GM18499 (cell line): ENCODE measurements around the gene ATG4B.
A peak's percentile ranks its signal among the peaks of the same experiment; 100 is the strongest.

ENCODE experiments used
- ATAC-seq: cut with Tn5 transposase; IDR thresholded peaks from one replicate; pipeline ENCODE4 v1.9.1; 2021; ENCODE audit warnings: moderate number of reproducible peaks; ENCODE audit not compliant: insufficient read depth, unreplicated experiment

The ATG4B gene

GRCh38 chr2:241680827-241681599 is 43.5 kb downstream of the ATG4B start:
- ATAC-seq = no peak

GRCh38 chr2:241686324-241686649 is 48.8 kb downstream of the ATG4B start:
- ATAC-seq = no peak

- ATAC-seq = peak; percentile 75
Measured at GRCh38 chr2:241686650-241687425, 49.3 kb downstream of the ATG4B start, which contains the start of gene DTYMK. DTYMK (minus strand) TSS chr2:241686815; CDS start chr2:241686783, 32 bp downstream.

DNA sequence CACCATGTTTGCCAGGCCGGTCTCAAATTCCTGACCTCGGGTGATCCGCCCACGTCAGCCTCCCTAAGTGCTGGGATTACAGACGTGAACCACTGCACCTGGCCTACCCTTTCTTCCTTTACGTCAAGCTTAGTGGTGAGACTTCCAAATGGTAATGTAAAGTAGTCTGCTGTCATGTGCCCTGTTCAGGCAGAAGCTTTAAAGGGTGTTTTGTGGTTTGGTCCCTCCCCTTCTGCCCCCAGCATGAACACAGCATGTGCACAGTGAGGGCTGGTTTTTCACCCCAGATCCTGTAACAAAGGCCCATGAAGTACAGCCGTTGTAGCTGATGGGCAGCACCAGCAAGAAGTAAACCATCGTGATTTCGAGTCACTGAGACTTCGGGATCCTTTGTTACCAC is 51.8 kb downstream of the ATG4B start:
- ATAC-seq = no peak

DNA sequence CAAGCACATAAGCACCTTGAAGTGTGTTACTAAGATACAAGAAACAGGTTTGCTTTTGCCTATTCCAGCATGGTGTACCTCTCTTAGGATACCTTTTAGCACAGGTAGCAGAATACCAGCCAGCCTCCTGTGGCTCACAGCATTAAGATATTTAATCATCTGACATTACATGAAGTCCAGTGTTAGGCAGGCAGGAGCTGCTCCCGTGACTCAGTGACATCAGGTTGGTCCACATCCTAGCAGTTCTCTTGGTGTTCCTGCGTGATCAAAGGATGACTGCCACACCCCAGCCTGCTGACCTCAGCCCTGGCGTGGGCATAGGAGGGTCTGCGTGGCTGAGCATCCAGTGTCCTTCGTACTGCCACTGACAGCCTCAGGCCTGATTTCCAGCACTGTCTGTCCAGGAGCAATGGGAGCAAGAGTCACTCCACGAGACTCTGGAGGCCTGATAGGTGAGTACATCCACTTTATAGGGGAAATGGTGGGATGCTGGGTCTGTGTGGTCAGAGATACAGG is 52.8 kb downstream of the ATG4B start:
- no peak for ATAC-seq

DNA sequence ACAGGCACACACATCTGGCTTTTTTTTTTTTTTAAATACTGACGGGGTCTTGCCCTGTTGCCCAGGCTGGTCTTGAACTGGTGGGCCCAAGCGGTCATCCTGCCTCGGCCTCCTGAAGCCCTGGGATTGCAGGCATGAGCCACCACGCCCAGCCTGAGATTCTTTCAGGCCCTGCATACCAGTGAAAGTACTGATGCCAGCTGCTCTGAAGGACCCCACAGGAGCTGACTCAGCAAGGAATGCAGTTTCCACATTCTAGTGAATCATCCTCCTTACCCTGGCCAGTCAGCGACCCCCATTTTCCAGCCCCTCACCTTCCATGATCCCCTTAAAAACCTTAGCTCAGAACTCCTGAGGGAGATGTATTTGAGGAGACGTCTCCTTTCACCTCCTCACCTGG is 55.0 kb downstream of the ATG4B start:
- no peak for ATAC-seq

DNA sequence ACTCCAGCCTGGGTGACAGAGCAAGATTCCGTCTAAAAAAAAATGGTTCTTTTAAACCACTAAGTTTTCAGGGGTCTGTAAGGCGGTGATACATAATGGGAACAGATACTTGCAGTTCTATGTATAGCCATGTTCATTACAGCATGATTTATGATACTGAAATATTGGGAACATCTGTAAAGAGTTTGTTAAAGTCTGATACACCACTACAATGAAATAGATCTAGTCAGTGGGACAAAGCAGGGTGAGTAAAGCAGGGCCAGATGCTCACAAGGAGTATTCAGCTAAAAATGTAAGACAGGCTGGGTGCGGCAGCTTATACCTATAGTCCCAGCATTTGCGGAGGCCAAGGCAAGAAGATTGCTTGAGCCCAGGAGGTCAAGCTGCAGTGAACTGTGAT is 58.2 kb downstream of the ATG4B start:
- no peak for ATAC-seq

DNA sequence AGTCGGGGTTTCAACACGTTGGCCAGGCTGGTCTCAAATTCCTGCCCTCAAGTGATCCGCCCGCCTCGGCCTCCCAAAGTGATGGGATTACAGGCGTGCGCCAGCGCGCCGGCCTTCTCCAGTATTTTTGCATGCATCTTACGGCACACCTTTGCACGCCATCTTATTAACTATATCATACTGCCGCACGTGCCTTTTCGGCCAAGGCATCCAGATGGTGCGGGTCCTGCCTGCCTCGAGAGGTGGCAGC is 63.6 kb downstream of the ATG4B start:
- ATAC-seq = no peak

DNA sequence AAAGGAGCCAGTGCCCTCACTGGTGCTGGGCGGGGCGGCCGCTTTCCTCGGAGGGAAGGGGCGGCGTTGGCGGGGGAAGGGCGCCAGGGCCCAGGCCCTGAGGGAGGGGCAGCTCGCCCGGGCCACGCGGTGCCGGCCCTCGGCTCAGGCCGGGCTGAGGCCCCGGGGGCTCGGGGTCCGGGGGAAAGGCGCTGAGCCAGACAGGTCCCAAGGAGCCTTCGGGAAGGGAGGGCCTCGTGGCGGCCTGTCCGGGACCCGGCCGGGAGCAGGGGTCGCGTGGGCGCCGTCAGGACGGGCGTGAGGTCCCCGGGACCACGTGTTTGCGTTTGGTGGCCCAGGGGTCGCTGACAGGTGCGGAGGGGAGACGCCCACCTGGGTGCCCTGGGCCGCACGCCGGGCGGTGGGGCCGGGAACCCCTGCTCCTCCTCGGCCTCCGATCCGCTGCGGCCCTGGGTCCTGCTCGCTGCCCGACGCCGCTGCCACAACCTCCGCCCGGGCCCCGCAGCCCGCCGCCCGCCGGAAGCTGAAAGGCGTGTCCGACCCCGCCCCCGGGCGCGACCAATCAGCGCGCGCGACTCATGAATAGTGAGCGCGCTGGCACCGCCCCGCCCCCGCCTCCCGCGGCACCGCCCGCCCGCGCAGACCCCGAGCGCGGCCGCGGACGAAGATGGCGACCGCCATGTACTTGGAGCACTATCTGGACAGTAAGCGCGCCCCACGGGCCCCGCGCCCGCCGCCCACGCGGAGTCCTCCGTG is 64.1 kb downstream of the ATG4B start, which contains the start of gene ING5:
ING5 (plus strand) TSS at position 641 of the 756 bp plus-strand sequence; CDS start at position 668, 27 bp downstream.
- ATAC-seq = no peak

DNA sequence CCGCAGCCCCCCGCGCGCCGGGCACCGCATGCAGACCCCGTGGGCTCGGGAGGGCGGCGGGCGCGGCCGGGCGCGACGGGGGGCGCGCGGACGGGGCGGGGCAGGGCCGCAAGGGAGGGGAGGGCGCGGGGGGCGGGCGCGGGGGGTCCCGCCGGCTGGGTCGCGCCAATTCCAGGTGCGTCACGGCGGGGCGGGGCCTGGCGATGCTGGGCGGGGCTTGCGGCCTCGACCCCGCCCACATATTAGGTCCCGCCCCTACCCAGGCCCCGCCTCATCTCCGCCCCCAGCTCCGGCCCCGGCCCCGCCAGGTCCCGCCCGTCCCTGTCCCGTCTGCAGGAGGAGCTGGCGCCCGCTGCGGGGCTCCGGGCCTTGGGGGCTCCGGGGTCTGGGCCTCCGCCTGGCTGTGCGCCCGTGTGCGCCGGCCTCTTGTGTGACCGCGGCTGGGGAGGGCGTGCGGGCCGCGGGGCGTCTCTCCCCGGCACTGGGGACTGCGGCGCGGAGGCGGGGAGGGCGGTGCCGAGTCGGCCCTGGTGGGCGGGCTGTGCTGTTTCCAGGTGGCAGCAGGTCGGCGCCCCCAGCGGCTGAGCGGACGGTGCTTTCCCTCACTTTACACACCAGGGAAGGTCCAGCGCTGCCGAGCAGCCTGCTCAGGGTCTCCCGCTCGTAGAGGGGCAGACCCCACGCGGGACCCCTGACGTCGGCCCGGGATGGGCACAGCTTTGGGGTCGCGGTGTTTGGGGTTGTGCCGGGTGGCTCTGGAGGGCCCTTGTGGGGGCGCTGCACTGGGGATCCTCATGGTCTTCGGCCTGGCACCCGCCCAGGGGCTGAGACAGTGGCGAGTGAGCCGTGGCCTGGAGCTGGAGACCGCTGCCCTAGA is 64.9 kb downstream of the ATG4B start:
- ATAC-seq = peak; percentile 52

- no peak for ATAC-seq
Measured at GRCh38 chr2:241703032-241703604, 65.6 kb downstream of the ATG4B start.

DNA sequence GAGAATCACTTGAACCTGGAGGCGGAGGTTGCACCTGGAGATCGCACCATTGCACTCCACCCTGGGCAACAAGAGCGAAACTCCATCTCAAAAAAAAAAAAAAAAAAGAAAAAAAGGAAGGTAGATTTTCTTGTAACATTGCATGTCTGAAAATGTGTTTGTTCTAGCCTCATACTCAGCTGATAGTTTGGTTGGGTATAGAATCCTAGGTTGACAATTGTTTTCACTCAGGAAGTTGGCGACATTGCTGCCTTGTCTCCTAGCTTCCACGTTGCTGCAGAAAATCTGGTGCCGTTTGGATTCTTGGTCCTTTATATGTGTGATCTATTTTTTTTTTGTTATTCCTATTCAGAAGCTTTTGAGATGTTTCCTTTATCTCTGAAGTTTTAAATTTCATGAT is 69.0 kb downstream of the ATG4B start:
- ATAC-seq = no peak

GRCh38 chr2:241708879-241709278 is 71.4 kb downstream of the ATG4B start:
- ATAC-seq = no peak

GRCh38 chr2:241719093-241719492 is 81.6 kb downstream of the ATG4B start:
- ATAC-seq = no peak

GRCh38 chr2:241720099-241720498 is 82.6 kb downstream of the ATG4B start:
- no peak for ATAC-seq

- no peak for ATAC-seq
Measured at GRCh38 chr2:241720560-241720959, 83.1 kb downstream of the ATG4B start.

- no peak for ATAC-seq
Measured at GRCh38 chr2:241721852-241722251, 84.4 kb downstream of the ATG4B start.

- no peak for ATAC-seq
Measured at GRCh38 chr2:241722896-241723454, 85.5 kb downstream of the ATG4B start.
